ENCODE results near the gene MRPL4.
"Not testable (repeated sequence)": the region's sequence is repeated elsewhere in the genome, so short reads cannot be mapped to it uniquely, and the experiment has no call there.

- not testable (repeated sequence) for TF ChIP-seq CTCF (IDR thresholded peaks at IDR 0.05); EZH2phosphoT487 (IDR thresholded peaks at IDR 0.05; ENCODE audit: borderline replicate concordance, low read depth); SIN3A (IDR thresholded peaks at IDR 0.05; ENCODE audit: borderline replicate concordance, low read depth, low read length); GATA2 (CRISPR knock-in tag; IDR thresholded peaks at IDR 0.05); TAF1 (IDR thresholded peaks at IDR 0.05; ENCODE audit: borderline replicate concordance, low read depth, low read length); SMC3 (IDR thresholded peaks at IDR 0.05; ENCODE audit: low read depth, low read length); FOXM1 (IDR thresholded peaks at IDR 0.05; ENCODE audit: low read depth); CHD2 (IDR thresholded peaks at IDR 0.05; ENCODE audit: low read length, partially characterized antibody); EP300 (IDR thresholded peaks at IDR 0.05; ENCODE audit: borderline replicate concordance in 1 of 2, low read depth in 1 of 2, low read length in 1 of 2)
- TF ChIP-seq, protein P1, sequence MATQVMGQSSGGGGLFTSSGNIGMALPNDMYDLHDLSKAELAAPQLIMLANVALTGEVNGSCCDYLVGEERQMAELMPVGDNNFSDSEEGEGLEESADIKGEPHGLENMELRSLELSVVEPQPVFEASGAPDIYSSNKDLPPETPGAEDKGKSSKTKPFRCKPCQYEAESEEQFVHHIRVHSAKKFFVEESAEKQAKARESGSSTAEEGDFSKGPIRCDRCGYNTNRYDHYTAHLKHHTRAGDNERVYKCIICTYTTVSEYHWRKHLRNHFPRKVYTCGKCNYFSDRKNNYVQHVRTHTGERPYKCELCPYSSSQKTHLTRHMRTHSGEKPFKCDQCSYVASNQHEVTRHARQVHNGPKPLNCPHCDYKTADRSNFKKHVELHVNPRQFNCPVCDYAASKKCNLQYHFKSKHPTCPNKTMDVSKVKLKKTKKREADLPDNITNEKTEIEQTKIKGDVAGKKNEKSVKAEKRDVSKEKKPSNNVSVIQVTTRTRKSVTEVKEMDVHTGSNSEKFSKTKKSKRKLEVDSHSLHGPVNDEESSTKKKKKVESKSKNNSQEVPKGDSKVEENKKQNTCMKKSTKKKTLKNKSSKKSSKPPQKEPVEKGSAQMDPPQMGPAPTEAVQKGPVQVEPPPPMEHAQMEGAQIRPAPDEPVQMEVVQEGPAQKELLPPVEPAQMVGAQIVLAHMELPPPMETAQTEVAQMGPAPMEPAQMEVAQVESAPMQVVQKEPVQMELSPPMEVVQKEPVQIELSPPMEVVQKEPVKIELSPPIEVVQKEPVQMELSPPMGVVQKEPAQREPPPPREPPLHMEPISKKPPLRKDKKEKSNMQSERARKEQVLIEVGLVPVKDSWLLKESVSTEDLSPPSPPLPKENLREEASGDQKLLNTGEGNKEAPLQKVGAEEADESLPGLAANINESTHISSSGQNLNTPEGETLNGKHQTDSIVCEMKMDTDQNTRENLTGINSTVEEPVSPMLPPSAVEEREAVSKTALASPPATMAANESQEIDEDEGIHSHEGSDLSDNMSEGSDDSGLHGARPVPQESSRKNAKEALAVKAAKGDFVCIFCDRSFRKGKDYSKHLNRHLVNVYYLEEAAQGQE (IDR thresholded peaks at IDR 0.05; ENCODE audit: low read depth, low read length) = not testable (repeated sequence)
- TF ChIP-seq, protein P2, sequence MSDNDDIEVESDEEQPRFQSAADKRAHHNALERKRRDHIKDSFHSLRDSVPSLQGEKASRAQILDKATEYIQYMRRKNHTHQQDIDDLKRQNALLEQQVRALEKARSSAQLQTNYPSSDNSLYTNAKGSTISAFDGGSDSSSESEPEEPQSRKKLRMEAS (IDR thresholded peaks at IDR 0.05; ENCODE audit: low read depth) = not testable (repeated sequence)
- TF ChIP-seq, protein P3, sequence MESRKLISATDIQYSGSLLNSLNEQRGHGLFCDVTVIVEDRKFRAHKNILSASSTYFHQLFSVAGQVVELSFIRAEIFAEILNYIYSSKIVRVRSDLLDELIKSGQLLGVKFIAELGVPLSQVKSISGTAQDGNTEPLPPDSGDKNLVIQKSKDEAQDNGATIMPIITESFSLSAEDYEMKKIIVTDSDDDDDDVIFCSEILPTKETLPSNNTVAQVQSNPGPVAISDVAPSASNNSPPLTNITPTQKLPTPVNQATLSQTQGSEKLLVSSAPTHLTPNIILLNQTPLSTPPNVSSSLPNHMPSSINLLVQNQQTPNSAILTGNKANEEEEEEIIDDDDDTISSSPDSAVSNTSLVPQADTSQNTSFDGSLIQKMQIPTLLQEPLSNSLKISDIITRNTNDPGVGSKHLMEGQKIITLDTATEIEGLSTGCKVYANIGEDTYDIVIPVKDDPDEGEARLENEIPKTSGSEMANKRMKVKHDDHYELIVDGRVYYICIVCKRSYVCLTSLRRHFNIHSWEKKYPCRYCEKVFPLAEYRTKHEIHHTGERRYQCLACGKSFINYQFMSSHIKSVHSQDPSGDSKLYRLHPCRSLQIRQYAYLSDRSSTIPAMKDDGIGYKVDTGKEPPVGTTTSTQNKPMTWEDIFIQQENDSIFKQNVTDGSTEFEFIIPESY (IDR thresholded peaks at IDR 0.05; ENCODE audit: borderline replicate concordance, low read depth) = not testable (repeated sequence)
Observed at GRCh38 chr19:10241826-10242449, 10.1 kb upstream of the MRPL4 start.
